ENCODE results near the gene RABEPK.
"Not testable (repeated sequence)": the region's sequence is repeated elsewhere in the genome, so short reads cannot be mapped to it uniquely, and the experiment has no call there.

RABEPK gene

GRCh38 chr9:125204477-125204876 is 4.1 kb downstream of the RABEPK start:
- no peak for DNase-seq (ENCODE audit: low read depth)
- no peak overlapping the region for H3K4me3 ChIP-seq (ENCODE audit: low read length)
- TF ChIP-seq CTCF (conservative IDR thresholded peaks at IDR 0.05; ENCODE audit: low read length) = no peak

- no peak for TF ChIP-seq CTCF (conservative IDR thresholded peaks at IDR 0.05; ENCODE audit: low read length)
These were observed 13.8 kb downstream of the RABEPK start for GRCh38 chr9:125214186-125214585.

GRCh38 chr9:125218621-125219020 is 18.3 kb downstream of the RABEPK start:
- no peak overlapping the region for H3K4me3 ChIP-seq (ENCODE audit: low read length)
- no peak for DNase-seq (ENCODE audit: low read depth)
- TF ChIP-seq CTCF (conservative IDR thresholded peaks at IDR 0.05; ENCODE audit: low read length) = no peak

More at GRCh38 chr9:125214186-125214585, 13.8 kb downstream of the RABEPK start:
- H3K4me3 ChIP-seq (ENCODE audit: low read length) = no peak overlapping the region
- no peak for DNase-seq (ENCODE audit: low read depth)

GRCh38 chr9:125224858-125225257 is 24.5 kb downstream of the RABEPK start:
- not testable (repeated sequence) for H3K4me3 ChIP-seq (ENCODE audit: low read length); DNase-seq (ENCODE audit: low read depth)

DNA sequence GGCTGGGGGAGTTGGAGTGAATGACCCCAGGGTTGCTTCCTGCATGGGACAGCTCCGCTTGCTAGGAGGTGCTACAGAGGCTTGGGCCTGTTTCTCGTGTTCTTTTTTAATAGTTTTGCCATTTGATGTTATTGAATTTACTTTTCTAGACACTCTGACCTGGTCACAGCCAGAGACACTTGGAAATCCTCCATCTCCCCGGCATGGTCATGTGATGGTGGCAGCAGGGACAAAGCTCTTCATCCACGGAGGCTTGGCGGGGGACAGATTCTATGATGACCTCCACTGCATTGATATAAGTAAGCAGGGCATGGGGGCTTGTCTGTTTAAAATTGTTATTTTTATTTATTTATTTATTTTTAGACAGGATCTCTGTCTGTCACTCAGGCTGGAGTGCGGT is 27.4 kb downstream of the RABEPK start:
- no peak for TF ChIP-seq CTCF (conservative IDR thresholded peaks at IDR 0.05; ENCODE audit: low read length)
- no peak overlapping the region for H3K4me3 ChIP-seq (ENCODE audit: low read length)
- DNase-seq (ENCODE audit: low read depth) = no peak

- peak; percentile 97 for DNase-seq (ENCODE audit: low read depth)
- no peak overlapping the region for H3K4me3 ChIP-seq (ENCODE audit: low read length)
- no peak for TF ChIP-seq CTCF (conservative IDR thresholded peaks at IDR 0.05; ENCODE audit: low read length)
These were observed 33.3 kb downstream of the RABEPK start for GRCh38 chr9:125233678-125234077.

DNA sequence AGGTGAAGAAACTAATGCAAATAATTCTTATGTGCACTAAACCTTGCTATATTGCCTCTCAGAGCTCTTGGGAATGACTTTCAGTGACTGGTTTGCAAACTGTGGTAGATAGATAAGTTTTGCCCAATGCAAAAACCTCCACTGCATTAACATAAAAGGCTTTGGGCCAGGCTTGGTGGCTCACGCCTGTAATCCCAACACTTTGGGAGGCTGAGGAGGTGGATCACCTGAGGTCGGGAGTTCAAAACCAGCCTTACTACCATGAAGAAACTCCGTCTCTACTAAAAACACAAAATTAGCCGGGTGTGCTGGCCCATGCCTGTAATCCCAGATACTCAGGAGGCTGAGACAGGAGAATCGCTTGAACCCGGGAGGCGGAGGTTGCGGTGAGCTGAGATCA is 33.8 kb downstream of the RABEPK start:
- DNase-seq (ENCODE audit: low read depth); H3K4me3 ChIP-seq (ENCODE audit: low read length): not testable (repeated sequence)

DNA sequence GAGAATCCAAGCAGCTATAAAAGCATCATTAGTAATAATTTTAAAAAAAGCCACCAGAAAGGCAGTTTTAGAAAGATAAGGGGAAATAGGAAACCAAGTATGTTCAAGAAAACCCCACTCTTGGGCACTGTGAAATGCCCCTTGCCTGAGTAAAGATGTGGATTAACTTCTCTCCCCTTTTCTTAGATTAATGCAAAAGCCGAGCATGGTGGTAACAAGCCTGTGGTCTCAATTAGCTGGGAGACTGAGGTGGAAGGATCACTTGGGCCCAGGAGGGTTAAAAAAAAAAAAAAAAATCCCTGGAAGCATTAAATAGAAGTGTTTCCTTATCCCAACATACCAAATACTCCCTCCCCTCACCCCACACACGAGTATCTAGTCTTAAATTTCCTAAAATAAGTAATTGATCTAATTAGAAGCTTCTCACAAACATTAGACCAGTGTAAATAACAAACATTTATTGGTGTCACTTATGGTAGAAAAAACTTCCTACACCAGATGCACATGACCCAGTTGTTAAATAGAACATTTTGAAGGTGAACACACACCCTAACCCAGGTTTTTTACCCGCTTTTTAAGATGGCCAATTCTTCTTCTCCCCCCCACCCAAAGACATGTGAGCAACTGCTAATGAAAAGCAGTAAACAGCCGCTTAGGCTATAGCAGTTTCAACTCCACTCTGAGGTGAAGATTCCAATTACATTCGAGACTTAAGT is 35.6 kb downstream of the RABEPK start:
- peak overlapping the region; percentile 34 for H3K4me3 ChIP-seq (ENCODE audit: low read length)
- DNase-seq (ENCODE audit: low read depth) = no peak
- no peak for TF ChIP-seq CTCF (conservative IDR thresholded peaks at IDR 0.05; ENCODE audit: low read length)

DNA sequence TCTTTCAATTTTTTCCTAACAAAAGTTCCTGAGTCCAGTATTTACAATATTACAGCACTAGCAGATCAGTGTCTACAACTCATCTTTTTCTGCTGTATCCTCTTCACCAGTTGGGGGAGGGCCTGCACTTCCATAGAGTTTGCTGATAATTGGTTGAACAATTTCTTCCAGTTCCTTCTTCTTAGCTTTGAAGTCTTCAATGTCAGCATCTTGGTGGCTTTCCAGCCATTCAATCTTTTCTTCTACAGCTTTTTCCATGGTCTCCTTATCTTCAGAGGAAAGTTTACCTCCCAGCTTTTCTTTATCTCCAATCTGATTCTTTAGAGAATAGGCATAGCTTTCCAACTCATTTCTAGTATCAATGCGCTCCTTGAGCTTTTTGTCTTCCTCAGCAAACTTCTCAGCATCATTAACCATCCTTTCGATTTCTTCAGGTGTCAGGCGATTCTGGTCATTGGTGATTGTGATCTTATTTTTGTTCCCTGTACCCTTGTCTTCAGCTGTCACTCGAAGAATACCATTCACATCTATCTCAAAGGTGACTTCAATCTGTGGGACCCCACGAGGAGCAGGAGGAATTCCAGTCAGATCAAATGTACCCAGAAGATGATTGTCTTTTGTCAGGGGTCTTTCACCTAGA is 36.3 kb downstream of the RABEPK start:
- not testable (repeated sequence) for DNase-seq (ENCODE audit: low read depth)
- H3K4me3 ChIP-seq (ENCODE audit: low read length) = peak overlapping the region; percentile 34

Measured in AG10803 (cell line).